ENCODE measurements around the gene LGR4.
A peak's percentile ranks its signal among the peaks of the same experiment; 100 is the strongest.

DNA sequence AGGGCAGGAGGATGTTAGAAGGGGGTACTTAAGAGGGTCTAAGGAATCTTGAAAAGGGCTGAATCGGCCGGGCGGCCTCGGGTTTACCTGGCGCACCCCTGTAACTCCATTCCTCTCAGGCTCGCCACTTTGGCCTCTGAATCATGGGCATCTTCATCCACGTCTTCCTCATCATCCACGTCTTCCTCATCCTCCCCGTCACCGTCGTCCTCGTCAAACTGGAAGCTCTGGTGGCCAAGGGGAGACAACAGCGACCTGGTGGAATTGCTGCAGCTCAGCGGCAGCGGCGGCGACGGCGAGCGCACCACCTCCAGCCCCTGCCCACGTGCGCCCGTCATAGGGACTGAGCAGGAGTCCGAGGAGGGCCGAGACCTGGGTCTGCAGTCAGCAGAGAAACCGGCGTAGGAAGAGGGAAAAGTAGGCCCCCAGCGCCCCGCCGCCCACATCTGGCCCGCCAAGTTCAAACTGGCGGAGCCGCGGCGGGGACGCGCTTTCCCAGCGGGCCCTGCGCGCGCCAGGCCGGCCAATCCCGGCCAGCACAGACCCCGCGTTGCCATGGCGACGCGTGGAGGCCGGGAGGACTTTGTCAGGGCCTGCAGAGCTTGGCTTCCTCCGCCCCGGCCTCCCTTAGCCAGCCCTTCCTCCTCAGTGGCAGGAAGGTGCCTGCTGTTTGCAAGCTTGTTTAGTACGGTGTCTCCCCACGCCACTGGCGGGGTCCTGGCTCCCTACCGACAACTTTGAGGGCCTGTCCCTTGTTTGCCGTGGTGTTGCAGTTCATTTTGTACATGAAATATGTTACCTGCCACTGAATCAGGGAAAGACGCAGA lies 109.6 kb downstream of the LGR4 start, which contains the start of gene CCDC34:
- TF ChIP-seq, protein P1, sequence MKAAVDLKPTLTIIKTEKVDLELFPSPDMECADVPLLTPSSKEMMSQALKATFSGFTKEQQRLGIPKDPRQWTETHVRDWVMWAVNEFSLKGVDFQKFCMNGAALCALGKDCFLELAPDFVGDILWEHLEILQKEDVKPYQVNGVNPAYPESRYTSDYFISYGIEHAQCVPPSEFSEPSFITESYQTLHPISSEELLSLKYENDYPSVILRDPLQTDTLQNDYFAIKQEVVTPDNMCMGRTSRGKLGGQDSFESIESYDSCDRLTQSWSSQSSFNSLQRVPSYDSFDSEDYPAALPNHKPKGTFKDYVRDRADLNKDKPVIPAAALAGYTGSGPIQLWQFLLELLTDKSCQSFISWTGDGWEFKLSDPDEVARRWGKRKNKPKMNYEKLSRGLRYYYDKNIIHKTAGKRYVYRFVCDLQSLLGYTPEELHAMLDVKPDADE (IDR thresholded peaks at IDR 0.05), result no peak; the same call in 1 of the 2 replicates
- TF ChIP-seq EZH2 (IDR thresholded peaks at IDR 0.05; ENCODE audit: low read depth, unreplicated experiment) (no peak), ZNF114 (CRISPR knock-in tag; IDR thresholded peaks at IDR 0.05) (no peak), EZH2phosphoT487 (IDR thresholded peaks at IDR 0.05; ENCODE audit: unreplicated experiment) (no peak), CREB1 (CRISPR knock-in tag; IDR thresholded peaks at IDR 0.05; ENCODE audit: low read depth) (peak; percentile 23), POLR2AphosphoS5 (IDR thresholded peaks at IDR 0.05; ENCODE audit: low read depth) (peak; percentile 68), JUNB (IDR thresholded peaks at IDR 0.05; ENCODE audit: unreplicated experiment) (no peak), NANOG (IDR thresholded peaks at IDR 0.05; ENCODE audit: borderline replicate concordance) (no peak), ZNF331 (CRISPR knock-in tag; IDR thresholded peaks at IDR 0.05; ENCODE audit: low read depth) (no peak)
- TF ChIP-seq, protein P2, sequence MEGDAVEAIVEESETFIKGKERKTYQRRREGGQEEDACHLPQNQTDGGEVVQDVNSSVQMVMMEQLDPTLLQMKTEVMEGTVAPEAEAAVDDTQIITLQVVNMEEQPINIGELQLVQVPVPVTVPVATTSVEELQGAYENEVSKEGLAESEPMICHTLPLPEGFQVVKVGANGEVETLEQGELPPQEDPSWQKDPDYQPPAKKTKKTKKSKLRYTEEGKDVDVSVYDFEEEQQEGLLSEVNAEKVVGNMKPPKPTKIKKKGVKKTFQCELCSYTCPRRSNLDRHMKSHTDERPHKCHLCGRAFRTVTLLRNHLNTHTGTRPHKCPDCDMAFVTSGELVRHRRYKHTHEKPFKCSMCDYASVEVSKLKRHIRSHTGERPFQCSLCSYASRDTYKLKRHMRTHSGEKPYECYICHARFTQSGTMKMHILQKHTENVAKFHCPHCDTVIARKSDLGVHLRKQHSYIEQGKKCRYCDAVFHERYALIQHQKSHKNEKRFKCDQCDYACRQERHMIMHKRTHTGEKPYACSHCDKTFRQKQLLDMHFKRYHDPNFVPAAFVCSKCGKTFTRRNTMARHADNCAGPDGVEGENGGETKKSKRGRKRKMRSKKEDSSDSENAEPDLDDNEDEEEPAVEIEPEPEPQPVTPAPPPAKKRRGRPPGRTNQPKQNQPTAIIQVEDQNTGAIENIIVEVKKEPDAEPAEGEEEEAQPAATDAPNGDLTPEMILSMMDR (conservative IDR thresholded peaks at IDR 0.05; ENCODE audit: low read depth in 2 of 2), result no peak
- TF ChIP-seq, protein P3, sequence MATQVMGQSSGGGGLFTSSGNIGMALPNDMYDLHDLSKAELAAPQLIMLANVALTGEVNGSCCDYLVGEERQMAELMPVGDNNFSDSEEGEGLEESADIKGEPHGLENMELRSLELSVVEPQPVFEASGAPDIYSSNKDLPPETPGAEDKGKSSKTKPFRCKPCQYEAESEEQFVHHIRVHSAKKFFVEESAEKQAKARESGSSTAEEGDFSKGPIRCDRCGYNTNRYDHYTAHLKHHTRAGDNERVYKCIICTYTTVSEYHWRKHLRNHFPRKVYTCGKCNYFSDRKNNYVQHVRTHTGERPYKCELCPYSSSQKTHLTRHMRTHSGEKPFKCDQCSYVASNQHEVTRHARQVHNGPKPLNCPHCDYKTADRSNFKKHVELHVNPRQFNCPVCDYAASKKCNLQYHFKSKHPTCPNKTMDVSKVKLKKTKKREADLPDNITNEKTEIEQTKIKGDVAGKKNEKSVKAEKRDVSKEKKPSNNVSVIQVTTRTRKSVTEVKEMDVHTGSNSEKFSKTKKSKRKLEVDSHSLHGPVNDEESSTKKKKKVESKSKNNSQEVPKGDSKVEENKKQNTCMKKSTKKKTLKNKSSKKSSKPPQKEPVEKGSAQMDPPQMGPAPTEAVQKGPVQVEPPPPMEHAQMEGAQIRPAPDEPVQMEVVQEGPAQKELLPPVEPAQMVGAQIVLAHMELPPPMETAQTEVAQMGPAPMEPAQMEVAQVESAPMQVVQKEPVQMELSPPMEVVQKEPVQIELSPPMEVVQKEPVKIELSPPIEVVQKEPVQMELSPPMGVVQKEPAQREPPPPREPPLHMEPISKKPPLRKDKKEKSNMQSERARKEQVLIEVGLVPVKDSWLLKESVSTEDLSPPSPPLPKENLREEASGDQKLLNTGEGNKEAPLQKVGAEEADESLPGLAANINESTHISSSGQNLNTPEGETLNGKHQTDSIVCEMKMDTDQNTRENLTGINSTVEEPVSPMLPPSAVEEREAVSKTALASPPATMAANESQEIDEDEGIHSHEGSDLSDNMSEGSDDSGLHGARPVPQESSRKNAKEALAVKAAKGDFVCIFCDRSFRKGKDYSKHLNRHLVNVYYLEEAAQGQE (IDR thresholded peaks at IDR 0.05; ENCODE audit: unreplicated experiment), result no peak

Data from GM23338 (cell line).